Neural cell (in vitro differentiated cells): Measurements from ENCODE around the gene ZNF75A. TPM values are rescaled to one million over a fixed set of nuclear protein-coding genes. Genes with fewer than 3 reads are reported as not detected.
A peak's percentile ranks its signal among the peaks of the same experiment; 100 is the strongest.

Experiments used
- H2AFZ ChIP-seq: fragments of 200-600, 300-800 bp; sonication (generic), shearing (Covaris generic); 2 replicates; pipeline ENCODE4 v1.6.0; 2014; ENCODE audit warnings: low read depth, mild to moderate bottlenecking, antibody characterized with exemption, low read length, moderate library complexity
- H3F3A ChIP-seq: fragments of 200-600 bp; shearing (Covaris generic); 2 replicates; pipeline ENCODE4 v1.6.1; 2016; ENCODE audit warnings: mild to moderate bottlenecking, moderate library complexity, mixed read lengths, antibody characterized with exemption, low read length; ENCODE audit not compliant: insufficient read depth, poor library complexity, severe bottlenecking
- H3K27ac ChIP-seq: fragments of 200-600, 300-800 bp; sonication (generic), shearing (Covaris generic); 2 replicates; pipeline ENCODE4 v1.5.1; 2014; ENCODE audit warnings: mild to moderate bottlenecking, low read length, moderate library complexity
- H3K27me3 ChIP-seq: fragments of 300-800, 200-600 bp; sonication (generic), shearing (Covaris generic); 2 replicates; pipeline ENCODE4 v1.6.0; 2014; ENCODE audit warnings: mild to moderate bottlenecking, low read depth, low read length, moderate library complexity; ENCODE audit not compliant: insufficient read depth
- H3K36me3 ChIP-seq: fragments of 300-800, 200-600 bp; sonication (generic), shearing (Covaris generic); 2 replicates; pipeline ENCODE4 v1.5.1; 2014; ENCODE audit warnings: mild to moderate bottlenecking, antibody characterized with exemption, low read length, moderate library complexity; ENCODE audit not compliant: insufficient read depth
- H3K4me2 ChIP-seq: fragments of 300-800, 200-600 bp; sonication (generic), shearing (Covaris generic); 2 replicates; pipeline ENCODE4 v1.6.0; 2014; ENCODE audit warnings: mild to moderate bottlenecking, low read length
- H3K4me3 ChIP-seq: fragments of 300-800, 200-600 bp; sonication (generic), shearing (Covaris generic); 2 replicates; pipeline ENCODE4 v1.5.1; 2014; ENCODE audit warnings: mild to moderate bottlenecking, low read length, moderate library complexity
- H3K79me2 ChIP-seq: fragments of 200-600 bp; shearing (Covaris generic); replicated peaks from 2 replicates; pipeline ENCODE4 v1.6.0; 2014; ENCODE audit warnings: mild to moderate bottlenecking, low read length, moderate library complexity; ENCODE audit not compliant: insufficient read depth
- H3K9ac ChIP-seq: fragments of 300-800, 200-600 bp; sonication (generic), shearing (Covaris generic); 2 replicates; pipeline ENCODE4 v1.6.1; 2016; ENCODE audit warnings: mild to moderate bottlenecking, low read length, mixed read lengths
- H3K9me2 ChIP-seq: fragments of 200-600 bp; shearing (Covaris generic); 2 replicates; pipeline ENCODE4 v1.6.1; 2016; ENCODE audit warnings: mild to moderate bottlenecking, low read length, mixed read lengths; ENCODE audit not compliant: insufficient read depth
- H3K9me3 ChIP-seq: fragments of 200-600, 300-800 bp; sonication (generic), shearing (Covaris generic); 2 replicates; pipeline ENCODE4 v1.6.1; 2016; ENCODE audit warnings: mild to moderate bottlenecking, mixed run types, low read length, moderate library complexity, mixed read lengths
- H4K20me1 ChIP-seq: fragments of 200-600 bp; shearing (Covaris generic); 2 replicates; pipeline ENCODE4 v1.6.1; 2016; ENCODE audit warnings: mild to moderate bottlenecking, mixed run types; ENCODE audit not compliant: insufficient read depth
- EP300 ChIP-seq: fragments of 450-650 bp; conservative IDR thresholded peaks from 2 replicates; pipeline ENCODE4 v1.6.1; 2014; ENCODE audit warnings: antibody characterized with exemption, mild to moderate bottlenecking, moderate library complexity; ENCODE audit not compliant: poor library complexity, severe bottlenecking
- EZH2 ChIP-seq: fragments of 200-600, 300-800 bp; shearing (Covaris generic), sonication (generic); IDR thresholded peaks from 2 replicates; pipeline ENCODE4 v1.6.1; 2014; ENCODE audit warnings: antibody characterized with exemption, low read length, borderline replicate concordance, mild to moderate bottlenecking; ENCODE audit not compliant: insufficient read depth, poor library complexity, severe bottlenecking
- MXI1 ChIP-seq: fragments of 450-650 bp; conservative IDR thresholded peaks from 2 replicates; pipeline ENCODE4 v1.6.1; 2014; ENCODE audit warnings: antibody characterized with exemption, mild to moderate bottlenecking; ENCODE audit not compliant: poor library complexity, severe bottlenecking
- POLR2AphosphoS5 ChIP-seq: IDR thresholded peaks from 2 replicates; pipeline ENCODE4 v1.6.1; 2012
- RAD21 ChIP-seq: fragments of 450-650 bp; conservative IDR thresholded peaks from 2 replicates; pipeline ENCODE4 v1.6.1; 2014; ENCODE audit warnings: antibody characterized with exemption, mild to moderate bottlenecking, moderate library complexity
- REST ChIP-seq: IDR thresholded peaks from 2 replicates; pipeline ENCODE4 v1.6.1; 2012; ENCODE audit warnings: borderline replicate concordance
- SMC3 ChIP-seq: fragments of 450-650 bp; conservative IDR thresholded peaks from 2 replicates; pipeline ENCODE4 v1.6.1; 2014; ENCODE audit warnings: antibody characterized with exemption, mild to moderate bottlenecking, moderate library complexity; ENCODE audit not compliant: poor library complexity
- TAF1 ChIP-seq: IDR thresholded peaks from 2 replicates; pipeline ENCODE4 v1.6.1; 2012; ENCODE audit warnings: low read depth
- polyA plus RNA-seq: library from polyadenylated mRNA; depleted of rRNA; stranded (reverse); fragments of >200 nt; gene quantifications from 2 replicates; pipeline ENCODE4 v1.2.3, GENCODE V29; 2014
- TF ChIP-seq, protein P1 (sequence below): fragments of 450-650 bp; IDR thresholded peaks from 2 replicates; pipeline ENCODE4 v1.5.1; 2014; ENCODE audit warnings: antibody characterized with exemption, mild to moderate bottlenecking, moderate library complexity; ENCODE audit not compliant: poor library complexity, severe bottlenecking

ZNF75A gene
- polyA plus RNA-seq, 1 donor from 2014 or later, result 76.0 TPM

DNA sequence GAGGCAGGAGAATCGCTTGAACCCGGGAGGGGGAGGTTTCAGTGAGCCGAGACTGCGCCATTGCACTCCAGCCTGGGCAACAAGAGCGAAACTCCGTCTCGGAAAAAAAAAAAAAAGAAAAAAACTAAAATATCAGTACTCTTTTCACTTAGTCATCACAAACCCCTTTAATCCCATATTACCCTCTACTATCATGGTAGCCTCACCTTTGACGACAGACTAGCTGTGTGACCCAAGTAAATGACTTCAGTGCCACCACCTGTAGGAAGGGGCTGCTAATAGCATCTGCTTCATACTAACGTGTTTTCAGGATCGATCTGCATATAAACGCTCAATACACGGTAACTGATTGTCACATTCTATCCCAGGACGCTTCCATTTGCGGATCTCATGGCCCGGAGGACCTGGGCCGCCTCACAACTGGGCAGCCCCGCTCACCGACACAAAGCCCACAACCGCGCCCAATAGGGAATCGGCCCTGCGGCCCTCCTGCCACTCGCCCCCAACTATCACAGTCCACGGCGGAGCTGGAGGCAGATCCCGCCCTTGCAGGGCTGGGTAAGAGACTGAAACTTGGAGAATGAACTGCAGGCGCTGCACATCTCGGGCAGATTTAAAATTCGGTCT is 23.1 kb upstream of the ZNF75A start:
- Histone ChIP-seq H2AFZ (peak overlapping the region; percentile 78), H3K9ac (peak overlapping the region; percentile 90), H3F3A (no peaks in the 10 kb centered on the region), H3K4me3 (peak overlapping the region; percentile 98), H3K4me2 (peak overlapping the region; percentile 98), H4K20me1 (no peaks in the 10 kb centered on the region), H3K27ac (peak overlapping the region; percentile 94), H3K36me3 (no peaks in the 10 kb centered on the region), H3K9me2 (no peaks in the 10 kb centered on the region), H3K27me3 (no peaks in the 10 kb centered on the region), H3K79me2 (peaks cover 27% of the 10 kb centered on the region), H3K9me3 (no peaks in the 10 kb centered on the region)
- TF ChIP-seq REST (no peak), POLR2AphosphoS5 (peak; percentile 5)

GRCh38 chr16:3282730-3283542 is 22.4 kb upstream of the ZNF75A start, which contains the start of gene ZNF263:
TSS of gene ZNF263 (plus strand) at chr16:3283491. CDS start at chr16:3283819, 328 bp downstream.
- Histone ChIP-seq H4K20me1 (no peaks in the 10 kb centered on the region), H3K27me3 (no peaks in the 10 kb centered on the region), H3K4me2 (peak within 1 kb of the TSS; percentile 98), H3K9me2 (no peaks in the 10 kb centered on the region), H3F3A (no peaks in the 10 kb centered on the region), H3K27ac (peak within 1 kb of the TSS; percentile 94), H3K4me3 (peak within 1 kb of the TSS; percentile 98), H3K9me3 (no peaks in the 10 kb centered on the region), H2AFZ (peak within 1 kb of the TSS; percentile 78), H3K79me2 (peaks cover 32% of the 10 kb centered on the region), H3K36me3 (no peaks in the 10 kb centered on the region), H3K9ac (peak within 1 kb of the TSS; percentile 90)
- TF ChIP-seq SMC3 (peak; percentile 52), EP300 (peak; percentile 65), TAF1 (peak; percentile 83), POLR2AphosphoS5 (peak; percentile 84), MXI1 (peak; percentile 94), RAD21 (peak; percentile 39), EZH2 (no peak), REST (peak; percentile 22)
- TF ChIP-seq, protein P1, sequence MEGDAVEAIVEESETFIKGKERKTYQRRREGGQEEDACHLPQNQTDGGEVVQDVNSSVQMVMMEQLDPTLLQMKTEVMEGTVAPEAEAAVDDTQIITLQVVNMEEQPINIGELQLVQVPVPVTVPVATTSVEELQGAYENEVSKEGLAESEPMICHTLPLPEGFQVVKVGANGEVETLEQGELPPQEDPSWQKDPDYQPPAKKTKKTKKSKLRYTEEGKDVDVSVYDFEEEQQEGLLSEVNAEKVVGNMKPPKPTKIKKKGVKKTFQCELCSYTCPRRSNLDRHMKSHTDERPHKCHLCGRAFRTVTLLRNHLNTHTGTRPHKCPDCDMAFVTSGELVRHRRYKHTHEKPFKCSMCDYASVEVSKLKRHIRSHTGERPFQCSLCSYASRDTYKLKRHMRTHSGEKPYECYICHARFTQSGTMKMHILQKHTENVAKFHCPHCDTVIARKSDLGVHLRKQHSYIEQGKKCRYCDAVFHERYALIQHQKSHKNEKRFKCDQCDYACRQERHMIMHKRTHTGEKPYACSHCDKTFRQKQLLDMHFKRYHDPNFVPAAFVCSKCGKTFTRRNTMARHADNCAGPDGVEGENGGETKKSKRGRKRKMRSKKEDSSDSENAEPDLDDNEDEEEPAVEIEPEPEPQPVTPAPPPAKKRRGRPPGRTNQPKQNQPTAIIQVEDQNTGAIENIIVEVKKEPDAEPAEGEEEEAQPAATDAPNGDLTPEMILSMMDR, result no peak
